ENCODE results near the gene HMGB2. TPM values are rescaled to one million over a fixed set of nuclear protein-coding genes. Genes with fewer than 3 reads are reported as not detected.

Gene HMGB2
- total RNA-seq: 17.5 and 57.5 TPM in 2 replicates

GRCh38 chr4:173334085-173334890, at the start of gene HMGB2:
HMGB2 (minus strand) TSS chr4:173334358; CDS start chr4:173333649, 709 bp downstream.

DNA sequence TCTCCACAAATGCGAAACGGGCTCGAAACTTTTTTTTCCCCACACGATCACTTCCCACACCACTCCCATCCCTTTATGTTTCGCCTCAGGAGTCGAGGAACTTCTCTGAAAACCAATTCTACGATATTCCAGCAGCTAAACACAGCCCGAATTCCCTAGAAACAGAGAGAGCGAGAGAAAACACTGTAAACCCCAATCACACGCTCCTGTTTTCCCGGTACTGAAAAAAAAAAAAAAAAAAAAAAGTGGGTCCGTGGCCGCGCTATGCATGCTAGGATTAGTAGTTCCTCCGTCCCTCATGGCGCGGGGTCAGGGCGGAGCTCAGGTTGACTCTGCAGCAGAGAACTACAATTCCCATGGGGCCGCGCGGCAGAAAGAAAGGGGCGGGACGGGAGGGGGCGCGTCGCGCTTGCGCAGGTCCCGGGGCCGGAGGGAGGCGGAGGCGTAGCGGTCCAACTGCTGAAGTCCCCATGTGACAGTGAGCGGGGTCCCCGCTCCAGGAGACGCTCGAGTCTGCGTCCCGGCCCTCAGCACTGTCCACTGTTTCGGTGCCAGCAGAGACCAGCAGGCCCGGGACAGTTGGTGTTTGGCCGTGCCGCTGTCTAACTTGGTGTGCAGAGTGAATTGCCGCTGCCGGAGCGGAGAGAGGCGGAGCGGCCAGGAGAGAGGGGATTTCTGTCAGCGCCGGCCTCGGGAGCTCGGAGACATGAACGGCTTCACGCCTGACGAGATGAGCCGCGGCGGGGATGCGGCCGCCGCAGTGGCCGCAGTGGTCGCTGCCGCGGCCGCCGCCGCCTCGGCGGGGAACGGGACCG, 36.5 kb upstream of the HMGB2 start, which contains the start of gene SAP30:
Gene SAP30, plus strand, starts transcription at position 478 of the 815 bp plus-strand sequence. Its CDS starts 229 bp downstream, at position 707.

Other genes with a start within 250 kb of the HMGB2 start
- 44.8 and 51.2 TPM in 2 replicates for gene GALNT7, start 165.5 kb downstream of the HMGB2 start, total RNA-seq
- gene SAP30, start 36.6 kb upstream of the HMGB2 start, total RNA-seq: 20.6 and 31.8 TPM in 2 replicates
- gene SCRG1, start 64.8 kb upstream of the HMGB2 start, total RNA-seq: 3.3 and 8.3 TPM in 2 replicates
- 41.9 and 56.4 TPM in 2 replicates for gene HAND2, start 195.9 kb upstream of the HMGB2 start, total RNA-seq